HTR-8/SVneo (cell line): ENCODE measurements around the gene CEP131.

Experiments used
- DNase-seq: peaks from one replicate; pipeline ENCODE4 v3.0.0; 2011; ENCODE audit warnings: low spot score, mixed read lengths; ENCODE audit not compliant: insufficient read length
- FAIRE-seq: peaks from 2 replicates; lab custom pipeline; 2011; peaks lifted over from hg19 to GRCh38; lab: Jason Lieb, UNC

CEP131 gene

GRCh38 chr17:81140695-81141094 is 82.1 kb downstream of the CEP131 start:
- no peak for DNase-seq
- no peak for FAIRE-seq

- DNase-seq (no peak), FAIRE-seq (no peak)
Observed at GRCh38 chr17:81140018-81140417, 82.7 kb downstream of the CEP131 start.
